Endothelial cell of umbilical vein (primary cell): ENCODE data around the gene EXOC6. TPM values are rescaled to one million over a fixed set of nuclear protein-coding genes. Genes with fewer than 3 reads are reported as not detected.
"Not testable (repeated sequence)": the region's sequence is repeated elsewhere in the genome, so short reads cannot be mapped to it uniquely, and the experiment has no call there.

Experiments
- BruUV-seq: library from RNA; stranded (reverse); fragments of 400-500 nt; replicated peaks from 2 replicates; lab custom pipeline; 2021; lab: Mats Ljungman, UMichigan
- CTCF ChIA-PET: fragments of 300-600, 350-600 bp; sonication (Branson Sonifier 250); formaldehyde crosslinking; loops from one replicate; lab custom pipeline; 2021; ENCODE audit warnings: antibody characterized with exemption, inconsistent platforms; lab: Charles Lee
- POLR2A ChIA-PET: fragments of 300-600, 350-600 bp; sonication (Branson Sonifier 250); formaldehyde crosslinking; loops from one replicate; lab custom pipeline; 2021; ENCODE audit warnings: antibody characterized with exemption, inconsistent platforms; lab: Charles Lee
- DNase-seq: peaks from one replicate; pipeline ENCODE4 v3.0.0-alpha.2; 2011; ENCODE audit warnings: low read depth, low spot score
- FAIRE-seq: peaks from 2 replicates; lab custom pipeline; 2011; peaks lifted over from hg19 to GRCh38; lab: Jason Lieb, UNC
- H2AFZ ChIP-seq: 2 replicates; pipeline ENCODE4 v1.6.0; 2012; ENCODE audit warnings: low read depth, low read length, control low read depth, inconsistent platforms
- H3K27ac ChIP-seq: 2 replicates; pipeline ENCODE4 v1.5.1; 2011; ENCODE audit warnings: low read depth, mild to moderate bottlenecking, control low read depth, low read length, moderate library complexity; ENCODE audit not compliant: insufficient read depth
- H3K27me3 ChIP-seq, 2 experiments: 2 replicates each; pipeline versions ENCODE4 v1.6.0 to v1.6.1; 2011; ENCODE audit warnings: low read length in 2 of 2, mixed read lengths in 1 of 2; ENCODE audit not compliant: control insufficient read depth in 2 of 2, insufficient read depth in 2 of 2
- H3K36me3 ChIP-seq, 2 experiments: 2 replicates in 1 of 2; 3 replicates in 1 of 2; pipeline ENCODE4 v1.5.1; 2011; ENCODE audit warnings: low read length in 2 of 2, mild to moderate bottlenecking in 1 of 2, moderate library complexity in 1 of 2; ENCODE audit not compliant: control insufficient read depth in 2 of 2, insufficient read depth in 2 of 2; ENCODE audit errors: extremely low read depth in 1 of 2
- H3K4me1 ChIP-seq: 3 replicates; pipeline ENCODE4 v1.5.1; 2011; ENCODE audit warnings: mild to moderate bottlenecking, low read length; ENCODE audit not compliant: control insufficient read depth, insufficient read depth; ENCODE audit errors: extremely low read depth
- H3K4me2 ChIP-seq: 2 replicates; pipeline ENCODE4 v1.6.1; 2011; ENCODE audit warnings: low read length, control low read depth, mixed read lengths; ENCODE audit not compliant: insufficient read depth
- H3K4me3 ChIP-seq, 3 experiments: fragments of 200-600 bp in 1 of 3; sonication (generic), shearing (Covaris generic) in 1 of 3; replicated peaks in 1 of 3; 2 replicates each; pipeline ENCODE4 v1.5.1; 2011 to 2016; ENCODE audit warnings: control low read depth in 3 of 3, low read length in 3 of 3, mild to moderate bottlenecking in 2 of 3, inconsistent platforms in 1 of 3, low read depth in 1 of 3, moderate library complexity in 1 of 3; ENCODE audit not compliant: insufficient read depth in 1 of 3
- H3K79me2 ChIP-seq: 2 replicates; pipeline ENCODE4 v1.6.0; 2012; ENCODE audit warnings: low read length, inconsistent platforms; ENCODE audit not compliant: control insufficient read depth, insufficient read depth
- H3K9ac ChIP-seq: replicated peaks from 2 replicates; pipeline ENCODE3; 2011; ENCODE audit warnings: low read length, control low read depth; ENCODE audit not compliant: insufficient read depth; ENCODE audit errors: extremely low read depth
- H3K9me1 ChIP-seq: replicated peaks from 3 replicates; pipeline ENCODE4 v1.6.0; 2011; ENCODE audit warnings: mild to moderate bottlenecking, low read length; ENCODE audit not compliant: control insufficient read depth, insufficient read depth; ENCODE audit errors: extremely low read depth
- H3K9me3 ChIP-seq: replicated peaks from 2 replicates; pipeline ENCODE4 v1.5.1; 2012; ENCODE audit warnings: low read length, inconsistent platforms; ENCODE audit not compliant: control insufficient read depth, insufficient read depth
- H4K20me1 ChIP-seq: replicated peaks from 2 replicates; pipeline ENCODE3; 2011; ENCODE audit warnings: mild to moderate bottlenecking, low read length; ENCODE audit not compliant: control insufficient read depth, insufficient read depth; ENCODE audit errors: extremely low read depth
- EZH2 ChIP-seq: IDR thresholded peaks from 2 replicates; pipeline ENCODE4 v1.6.1; 2012; ENCODE audit warnings: borderline replicate concordance, low read depth, mild to moderate bottlenecking, moderate library complexity, low read length, inconsistent platforms; ENCODE audit not compliant: severe bottlenecking
- GATA2 ChIP-seq: IDR thresholded peaks from 2 replicates; pipeline ENCODE4 v1.7.0; 2011; ENCODE audit warnings: low read depth, mild to moderate bottlenecking, moderate library complexity, mixed read lengths, low read length; ENCODE audit not compliant: insufficient read length, insufficient read depth
- JUN ChIP-seq: IDR thresholded peaks from 2 replicates; pipeline ENCODE4 v1.6.1; 2011; ENCODE audit warnings: borderline replicate concordance, low read depth; ENCODE audit not compliant: insufficient read length, insufficient read depth
- MAX ChIP-seq: IDR thresholded peaks from 2 replicates; pipeline ENCODE4 v1.6.1; 2011; ENCODE audit not compliant: insufficient read depth, insufficient read length
- MYC ChIP-seq: IDR thresholded peaks from one replicate; pipeline ENCODE4 v1.6.1; 2011; ENCODE audit warnings: mild to moderate bottlenecking, low read depth, low read length
- POLR2A ChIP-seq: IDR thresholded peaks from 2 replicates; pipeline ENCODE4 v1.6.1; 2012; ENCODE audit warnings: low read depth, mild to moderate bottlenecking, control low read depth, low read length
- POLR2AphosphoS5 ChIP-seq: IDR thresholded peaks from 2 replicates; pipeline ENCODE4 v1.6.1; 2012; ENCODE audit warnings: low read depth, mild to moderate bottlenecking, control low read depth, low read length, moderate library complexity; ENCODE audit not compliant: insufficient read depth
- dilution Hi-C: fragments of 300-500 bp; cut with MboI; formaldehyde crosslinking; loops from one replicate; pipeline ENCODE4 v1.15.0; 2019; ENCODE audit warnings: low sequenced_read_pairs; ENCODE audit not compliant: extremely low pct_ligation_motif_present
- intact Hi-C: fragments of 100-400 bp; cut with micrococcal nuclease; formaldehyde crosslinking; loops from one replicate; pipeline ENCODE4 v1.10.0; 2022
- polyA plus RNA-seq, 4 experiments: library from polyadenylated mRNA; depleted of rRNA in 3 of 4; stranded (reverse) in 3 of 4; unstranded in 1 of 4; fragments of >200 nt; gene quantifications; 2 replicates each; pipeline versions ENCODE4 v1.2.1 to v1.2.3, GENCODE V29; 2011 to 2012; ENCODE audit warnings: missing spikeins in 1 of 4
- total RNA-seq: library from RNA; stranded (reverse); gene quantifications from 2 replicates; pipeline ENCODE4 v1.2.3, GENCODE V29; 2021

EXOC6 gene
- total and polyA plus RNA-seq, 2 donors (not counting 3 experiments of a cell fraction or from before 2014, with no cell fraction given), result 72.6 to 108 TPM

- ChIA-PET POLR2A (no interaction called here), CTCF (no interaction called here)
- no peak for TF ChIP-seq POLR2A
- no peak for TF ChIP-seq MYC
- TF ChIP-seq EZH2, result no peak
- Histone ChIP-seq H3K4me3 (no peak overlapping the region), H3K27ac (no peak overlapping the region), H4K20me1 (peaks cover 2% of the 10 kb centered on the region), H3K9me1 (no peaks in the 10 kb centered on the region), H3K9me3 (no peaks in the 10 kb centered on the region), H3K4me2 (no peak overlapping the region), H3K27me3 (no peaks in the 10 kb centered on the region), H2AFZ (no peak overlapping the region), H3K36me3 (peaks cover 2 to 11% of the 10 kb centered on the region in 2 experiments), H3K79me2 (peaks cover 3% of the 10 kb centered on the region), H3K4me1 (no peaks in the 10 kb centered on the region), H3K9ac (no peak overlapping the region)
- intact Hi-C loops (no loop called here), dilution Hi-C loops (no loop called here)
- DNase-seq, result no peak
- FAIRE-seq, result no peak
- no TSS peak for BruUV-seq
These were observed 55.3 kb downstream of the EXOC6 start for GRCh38 chr10:92903633-92904032.

- CTCF ChIA-PET, result no interaction called here
- no peak overlapping the region for H3K27ac ChIP-seq
- no peak overlapping the region for H3K4me3 ChIP-seq
- peaks cover 3% of the 10 kb centered on the region for H3K79me2 ChIP-seq
- dilution Hi-C loops (no loop called here), intact Hi-C loops (no loop called here)
- no peak overlapping the region for H3K4me2 ChIP-seq
- no TSS peak for BruUV-seq
- H2AFZ ChIP-seq, result no peak overlapping the region
- FAIRE-seq, result no peak
- POLR2A ChIA-PET, result interaction anchor here (1.0 kb wide), 1 partner anchor 20 kb away, joined by 3 read pairs; no protein-coding TSS in a partner anchor
- TF ChIP-seq GATA2 (no peak), POLR2AphosphoS5 (no peak), MYC (no peak), JUN (no peak), MAX (no peak)
- H3K27me3 ChIP-seq, result no peaks in the 10 kb centered on the region
- H3K36me3 ChIP-seq, result peaks cover 4 to 15% of the 10 kb centered on the region in 2 experiments
- no peaks in the 10 kb centered on the region for H3K9me3 ChIP-seq
- H3K9me1 ChIP-seq, result no peaks in the 10 kb centered on the region
- DNase-seq, result no peak
- H3K9ac ChIP-seq, result no peak overlapping the region
- peaks cover 2% of the 10 kb centered on the region for H3K4me1 ChIP-seq
- peaks cover 2% of the 10 kb centered on the region for H4K20me1 ChIP-seq
These were observed 59.0 kb downstream of the EXOC6 start for GRCh38 chr10:92907280-92907679.

GRCh38 chr10:92912631-92913030, 64.3 kb downstream of the EXOC6 start:
- dilution Hi-C loops, H3K27me3 ChIP-seq, FAIRE-seq, POLR2A ChIA-PET, H3K79me2 ChIP-seq, H3K27ac ChIP-seq, H3K9me3 ChIP-seq, H4K20me1 ChIP-seq, BruUV-seq, H2AFZ ChIP-seq, DNase-seq, H3K4me3 ChIP-seq, intact Hi-C loops, H3K9me1 ChIP-seq, H3K4me1 ChIP-seq, H3K4me2 ChIP-seq, H3K9ac ChIP-seq: not testable (repeated sequence)
- H3K36me3 ChIP-seq, result peaks cover 11 to 12% of the 10 kb centered on the region in 2 experiments
- CTCF ChIA-PET, result interaction anchor here (3.1 kb wide), 1 partner anchor 11 kb away, joined by 11 read pairs; no protein-coding TSS in a partner anchor
